NT2/D1 (cell line): ENCODE measurements around the gene AP3B2.

Experiments
- YY1 ChIP-seq: IDR thresholded peaks from 2 replicates; pipeline ENCODE4 v1.6.1; 2011; ENCODE audit not compliant: insufficient read length, insufficient read depth
- ZNF274 ChIP-seq: IDR thresholded peaks from 2 replicates; pipeline ENCODE4 v1.6.1; 2011; ENCODE audit warnings: mild to moderate bottlenecking, low read depth, low read length

DNA sequence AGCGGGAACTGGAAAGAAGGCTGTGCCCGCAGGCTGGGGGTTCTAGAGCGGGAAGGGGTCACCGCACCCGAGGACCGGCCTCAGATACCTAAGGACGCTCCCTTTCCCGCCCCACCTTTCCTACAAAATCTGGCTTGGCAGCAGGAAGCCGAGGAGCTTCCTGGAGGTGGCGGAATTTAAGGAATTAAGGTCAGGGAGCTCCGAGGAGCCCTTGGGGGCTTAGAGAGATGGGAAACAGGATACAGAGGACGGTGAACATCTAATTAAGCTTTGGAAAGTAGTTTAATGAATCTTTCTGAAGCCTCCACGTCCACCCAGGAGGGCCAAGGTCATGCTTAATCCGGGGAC is 507 bp upstream of the AP3B2 start:
- TF ChIP-seq ZNF274 = no peak
- no peak for TF ChIP-seq YY1
